Measurements from ENCODE around the gene TDG. TPM values are rescaled to one million over a fixed set of nuclear protein-coding genes. Genes with fewer than 3 reads are reported as not detected.
"Not testable (repeated sequence)": the region's sequence is repeated elsewhere in the genome, so short reads cannot be mapped to it uniquely, and the experiment has no call there.

The TDG gene
- total and polyA plus RNA-seq, 10 of the 15 experiments (the other 5 are each of a cell fraction or from before 2014, with no cell fraction given): 29.7 to 68.8 (median 51.2) TPM

GRCh38 chr12:104011253-104011652 is 45.6 kb downstream of the TDG start:
- no peak overlapping the region for H3K9ac ChIP-seq (ENCODE audit: control insufficient read depth, insufficient read depth, low read length)
- no peak for TF ChIP-seq ZNF274 (IDR thresholded peaks at IDR 0.05; ENCODE audit: insufficient read depth, insufficient read length)
- no peak for ATAC-seq
- H3K27me3 ChIP-seq (replicated peaks in 1 of 2; ENCODE audit: control insufficient read depth in 2 of 2, insufficient read depth in 2 of 2, low read length in 1 of 2): no peaks in the 10 kb centered on the region
- H3K36me3 ChIP-seq (ENCODE audit: control insufficient read depth in 2 of 2, insufficient read depth in 2 of 2, low read length in 1 of 2): no peaks in the 10 kb centered on the region
- H3K27ac ChIP-seq (ENCODE audit: control insufficient read depth, insufficient read depth): no peak overlapping the region
- H3K4me2 ChIP-seq (ENCODE audit: control insufficient read depth, insufficient read depth): no peak overlapping the region
- H3K4me3 ChIP-seq: no peak overlapping the region
- ChIA-PET POLR2A (no interaction called here), SMC1A (ENCODE audit: uncharacterized antibody, unreplicated experiment) (no interaction called here), RAD21 (ENCODE audit: unreplicated experiment) (no interaction called here), CTCF (interaction anchor here (1.2 kb wide), 1 partner anchor 98 kb away, joined by 3 read pairs; no protein-coding TSS in a partner anchor)
- no peak for DNase-seq (ENCODE audit: low read depth, low spot score)
- 55% methylated on average over 6 of the region's 6 CpGs for WGBS (ENCODE audit: insufficient coverage, insufficient replicate concordance, low lambda C conversion rate, missing lambda C conversion rate)
- no peaks in the 10 kb centered on the region for H3K4me1 ChIP-seq (ENCODE audit: control insufficient read depth, insufficient read depth, low read length)
- intact Hi-C loops (cut with micrococcal nuclease; ENCODE audit: unreplicated experiment) (no loop called here), in situ Hi-C loops (cut with MboI) (no loop called here)
- H3K9me3 ChIP-seq (replicated peaks; ENCODE audit: control insufficient read depth, insufficient read depth, low read length): no peaks in the 10 kb centered on the region; the same call in 1 of the 3 replicates
- no TSS peak for BruUV-seq (replicated peaks)
- no peak overlapping the region for H2AFZ ChIP-seq (ENCODE audit: control insufficient read depth, low read depth, low read length)
- no peaks in the 10 kb centered on the region for H3K79me2 ChIP-seq (ENCODE audit: control insufficient read depth, insufficient read depth, low read length)
- no peaks in the 10 kb centered on the region for H4K20me1 ChIP-seq (ENCODE audit: control insufficient read depth, insufficient read depth)
- no peak for FAIRE-seq

- H3K4me1 ChIP-seq (ENCODE audit: control insufficient read depth, insufficient read depth, low read length): no peaks in the 10 kb centered on the region
- POLR2A ChIA-PET: no interaction called here
- H3K79me2 ChIP-seq (ENCODE audit: control insufficient read depth, insufficient read depth, low read length): no peaks in the 10 kb centered on the region
- no TSS peak for BruUV-seq (replicated peaks)
- TF ChIP-seq CBX5 (IDR thresholded peaks at IDR 0.05; ENCODE audit: low read depth) (no peak), MYB (IDR thresholded peaks at IDR 0.05; ENCODE audit: borderline replicate concordance, low read depth, low read length) (no peak), EED (IDR thresholded peaks at IDR 0.05; ENCODE audit: low read depth) (no peak)
- no peaks in the 10 kb centered on the region for H3K36me3 ChIP-seq (ENCODE audit: control insufficient read depth in 2 of 2, insufficient read depth in 2 of 2, low read length in 1 of 2)
- H3K9me3 ChIP-seq (replicated peaks; ENCODE audit: control insufficient read depth, insufficient read depth, low read length): no peaks in the 10 kb centered on the region; the same call in 1 of the 3 replicates
- RAD21 ChIA-PET (ENCODE audit: unreplicated experiment): no interaction called here
- SMC1A ChIA-PET (ENCODE audit: uncharacterized antibody, unreplicated experiment): interaction anchor here (0.9 kb wide), 1 partner anchor 16 kb away, joined by 3 read pairs; no protein-coding TSS in a partner anchor
- FAIRE-seq: no peak
- no peak overlapping the region for H3K4me2 ChIP-seq (ENCODE audit: control insufficient read depth, insufficient read depth)
- no peaks in the 10 kb centered on the region for H4K20me1 ChIP-seq (ENCODE audit: control insufficient read depth, insufficient read depth)
- in situ Hi-C loops (cut with MboI): no loop called here
- no peak overlapping the region for H3K9ac ChIP-seq (ENCODE audit: control insufficient read depth, insufficient read depth, low read length)
- no peak overlapping the region for H2AFZ ChIP-seq (ENCODE audit: control insufficient read depth, low read depth, low read length)
- H3K4me3 ChIP-seq: no peak overlapping the region
- H3K27ac ChIP-seq (ENCODE audit: control insufficient read depth, insufficient read depth): no peak overlapping the region
- WGBS (ENCODE audit: insufficient coverage, insufficient replicate concordance, low lambda C conversion rate, missing lambda C conversion rate): 54% methylated on average over 4 of the region's 4 CpGs
- no peak for DNase-seq (ENCODE audit: low read depth, low spot score)
- CTCF ChIA-PET: no interaction called here
- no peaks in the 10 kb centered on the region for H3K27me3 ChIP-seq (replicated peaks in 1 of 2; ENCODE audit: control insufficient read depth in 2 of 2, insufficient read depth in 2 of 2, low read length in 1 of 2)
- no peak for ATAC-seq
- intact Hi-C loops (cut with micrococcal nuclease; ENCODE audit: unreplicated experiment): no loop called here
These were observed 46.7 kb downstream of the TDG start for GRCh38 chr12:104012331-104012730.

GRCh38 chr12:104021862-104022261 is 56.2 kb downstream of the TDG start:
- H3K36me3 ChIP-seq (ENCODE audit: control insufficient read depth in 2 of 2, insufficient read depth in 2 of 2, low read length in 1 of 2); POLR2A ChIA-PET; H3K4me2 ChIP-seq (ENCODE audit: control insufficient read depth, insufficient read depth); H3K9me3 ChIP-seq (replicated peaks; ENCODE audit: control insufficient read depth, insufficient read depth, low read length); H2AFZ ChIP-seq (ENCODE audit: control insufficient read depth, low read depth, low read length); RAD21 ChIA-PET (ENCODE audit: unreplicated experiment); H3K79me2 ChIP-seq (ENCODE audit: control insufficient read depth, insufficient read depth, low read length); FAIRE-seq; ATAC-seq; in situ Hi-C loops (cut with MboI); H3K27me3 ChIP-seq (replicated peaks in 1 of 2; ENCODE audit: control insufficient read depth in 2 of 2, insufficient read depth in 2 of 2, low read length in 1 of 2); SMC1A ChIA-PET (ENCODE audit: uncharacterized antibody, unreplicated experiment); H3K4me3 ChIP-seq; H3K4me1 ChIP-seq (ENCODE audit: control insufficient read depth, insufficient read depth, low read length); H4K20me1 ChIP-seq (ENCODE audit: control insufficient read depth, insufficient read depth); H3K9ac ChIP-seq (ENCODE audit: control insufficient read depth, insufficient read depth, low read length); intact Hi-C loops (cut with micrococcal nuclease; ENCODE audit: unreplicated experiment); BruUV-seq (replicated peaks); DNase-seq (ENCODE audit: low read depth, low spot score); H3K27ac ChIP-seq (ENCODE audit: control insufficient read depth, insufficient read depth): not testable (repeated sequence)
- WGBS (ENCODE audit: insufficient coverage, insufficient replicate concordance, low lambda C conversion rate, missing lambda C conversion rate): 0% methylated on average over 1 of the region's 1 CpG
- CTCF ChIA-PET: interaction anchor here (1.0 kb wide), 1 partner anchor 15 kb away, joined by 3 read pairs; no protein-coding TSS in a partner anchor

Data from GM12878 (cell line).